NCI-H1436 (cell line): Measurements from ENCODE around the gene ARL4D.

Source experiments
- DNase-seq: peaks from one replicate; lab custom pipeline; 2025; lab: John Stamatoyannopoulos, UW

ARL4D gene

DNA sequence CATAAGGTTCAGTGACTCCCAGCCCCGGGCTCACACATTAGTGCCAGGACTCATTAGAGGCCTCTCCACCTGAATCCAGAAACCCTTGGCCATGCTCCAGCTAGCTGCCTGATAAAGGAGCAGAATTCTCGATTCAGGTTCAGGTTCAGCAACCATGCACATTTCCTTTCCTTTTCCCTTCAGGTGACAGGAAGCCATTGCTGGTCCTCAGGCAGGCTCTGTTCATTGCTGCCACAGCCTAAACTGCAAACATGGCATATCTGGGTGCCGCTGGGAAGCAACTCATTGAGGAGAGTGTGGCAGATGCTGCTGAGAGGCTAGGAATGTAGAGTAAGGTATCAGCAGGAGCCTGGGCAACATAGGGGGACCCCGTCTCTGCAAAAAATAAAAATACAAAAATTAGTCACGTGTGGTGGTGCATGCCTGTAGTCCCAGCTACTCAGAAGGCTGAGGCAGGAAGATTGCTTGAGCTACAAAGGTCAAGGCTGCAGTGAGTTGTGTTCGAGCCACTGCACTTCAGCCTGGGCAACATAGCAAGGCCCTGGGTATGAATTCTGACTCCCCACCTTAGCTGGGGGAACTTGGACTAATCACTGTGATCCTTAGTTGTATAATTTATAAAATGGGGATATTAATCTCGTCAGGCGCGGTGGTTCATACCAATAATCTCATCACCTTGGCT is 28.7 kb downstream of the ARL4D start:
- peak; percentile 23 for DNase-seq

DNA sequence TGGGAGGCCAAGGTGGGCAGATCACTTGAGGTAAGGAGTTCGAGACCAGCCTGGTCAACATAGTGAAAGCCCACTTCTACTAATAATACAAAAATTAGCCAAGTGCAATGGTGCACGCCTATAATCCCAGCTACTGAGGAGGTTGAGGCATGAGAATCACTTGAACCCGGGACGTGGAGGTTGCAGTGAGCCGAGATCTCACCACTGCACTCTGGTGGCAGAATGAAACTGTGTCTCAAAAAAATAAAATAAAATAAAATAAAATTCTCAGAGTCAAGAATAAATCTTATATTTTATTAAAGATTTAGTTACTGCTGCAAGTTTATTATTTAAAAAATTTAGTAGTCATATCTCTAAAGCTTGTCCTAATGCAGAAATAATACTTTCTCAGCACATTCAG is 29.7 kb downstream of the ARL4D start:
- DNase-seq = no peak

DNA sequence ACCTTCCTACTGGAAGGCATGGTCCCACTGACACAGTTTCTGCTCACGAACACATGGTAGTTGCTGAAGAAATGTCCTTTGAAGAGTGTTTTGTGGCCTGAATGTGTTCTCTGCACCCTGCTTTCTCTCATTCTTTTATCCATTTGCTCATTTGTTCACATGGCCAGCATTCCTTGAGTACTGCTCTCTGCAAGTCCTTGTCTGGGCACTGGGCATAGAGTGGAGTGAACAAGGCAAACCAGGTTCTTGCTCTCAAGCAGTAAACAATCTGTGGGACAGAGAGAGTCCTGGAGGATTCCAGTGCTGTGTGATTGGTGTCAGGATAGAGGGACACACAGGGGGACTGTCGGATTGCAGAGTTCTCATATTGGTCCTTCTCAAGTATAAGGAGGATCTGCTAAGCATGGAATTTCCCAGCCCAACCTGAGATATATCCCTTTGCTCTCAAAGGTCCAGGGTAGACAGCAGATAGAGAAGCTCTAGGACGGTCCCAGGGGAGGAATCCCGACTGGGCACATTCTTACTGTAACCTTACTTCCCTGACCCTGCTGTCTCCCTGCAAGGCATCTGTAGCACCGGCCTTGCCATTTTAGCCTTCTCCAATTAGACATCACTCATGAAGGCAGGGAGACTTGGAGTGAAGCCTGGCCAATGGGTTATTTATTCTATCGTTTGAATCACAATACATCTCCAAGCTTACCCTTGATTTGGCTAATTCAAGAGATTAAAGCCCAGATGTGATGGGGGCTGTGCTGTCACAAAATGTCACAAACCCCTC is 32.3 kb downstream of the ARL4D start:
- no peak for DNase-seq

DNA sequence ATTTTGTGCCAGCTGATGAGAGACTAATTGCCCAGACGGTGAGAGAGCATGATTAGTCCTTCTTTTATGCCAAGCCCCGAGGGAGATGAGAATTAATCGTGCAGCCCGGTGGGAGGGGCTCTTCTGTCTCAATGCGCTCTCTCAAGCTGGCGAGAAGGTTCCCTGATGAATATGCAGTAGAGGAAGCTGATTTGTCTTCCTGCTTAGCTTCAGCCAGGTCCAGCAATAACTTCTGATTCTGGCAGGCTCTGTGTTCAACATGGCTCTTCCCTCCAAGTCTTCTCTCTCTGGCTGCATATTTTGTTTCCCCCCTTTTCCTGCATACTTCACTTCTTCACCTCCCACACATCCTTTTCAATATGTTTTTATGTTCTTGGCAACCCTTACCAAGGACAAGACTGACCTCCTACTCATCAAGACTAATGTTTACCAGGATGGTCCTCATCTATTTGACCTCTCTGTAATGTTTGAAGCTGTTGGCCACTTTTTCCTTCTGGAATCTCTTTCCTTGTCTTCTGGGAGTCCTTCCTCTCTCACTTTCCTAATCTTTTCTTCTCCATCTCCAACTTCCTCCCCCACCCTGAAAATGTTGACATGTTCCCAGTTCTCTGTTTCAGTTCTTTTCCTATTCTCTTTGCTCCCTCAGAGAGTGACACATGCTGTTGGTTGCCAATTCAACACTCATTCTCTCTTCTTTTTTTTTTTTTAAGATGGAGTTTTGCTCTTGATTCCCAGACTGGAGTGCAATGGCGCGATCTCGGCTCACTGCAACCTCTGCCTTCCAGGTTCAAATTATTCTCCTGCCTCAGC is 33.1 kb downstream of the ARL4D start:
- peak; percentile 95 for DNase-seq

DNA sequence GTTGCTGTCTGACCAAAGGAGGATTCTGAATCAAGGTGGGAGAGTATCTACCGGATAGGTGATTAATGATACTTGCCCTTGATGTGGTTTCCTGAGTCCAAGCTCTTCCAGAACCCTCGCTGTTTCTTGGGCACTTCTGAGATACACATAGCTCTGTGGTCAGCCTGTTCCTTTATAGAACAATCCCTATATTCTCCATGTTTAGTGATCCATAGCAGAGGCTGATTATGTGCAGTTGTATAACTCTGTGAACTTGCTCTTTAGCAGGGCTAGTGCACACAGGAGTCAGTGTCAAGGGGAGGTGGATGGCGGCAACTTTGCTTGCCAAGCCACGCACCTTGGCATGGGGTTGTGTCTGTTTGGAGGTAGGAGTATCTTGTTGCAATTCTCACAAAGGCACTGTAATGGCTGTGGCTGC is 36.1 kb downstream of the ARL4D start:
- no peak for DNase-seq

DNA sequence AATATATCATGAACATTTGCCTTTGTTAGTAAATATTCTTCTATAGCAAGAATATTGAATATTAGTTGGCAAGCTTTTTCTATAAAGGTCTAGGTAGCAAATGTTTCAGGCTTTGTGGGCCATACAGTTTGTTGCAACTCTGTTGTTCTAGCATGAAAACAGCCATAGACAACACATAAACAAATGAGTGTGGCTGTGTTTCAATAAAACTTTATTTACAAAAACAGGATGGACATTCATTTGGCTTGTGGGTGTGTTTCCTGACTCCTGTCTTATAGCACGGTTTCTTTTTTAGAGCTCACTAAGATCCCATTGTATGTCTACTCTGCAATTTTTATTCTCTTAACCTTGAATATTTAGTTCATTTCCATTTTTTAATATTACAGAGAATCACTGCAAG is 39.0 kb downstream of the ARL4D start:
- DNase-seq = no peak

DNA sequence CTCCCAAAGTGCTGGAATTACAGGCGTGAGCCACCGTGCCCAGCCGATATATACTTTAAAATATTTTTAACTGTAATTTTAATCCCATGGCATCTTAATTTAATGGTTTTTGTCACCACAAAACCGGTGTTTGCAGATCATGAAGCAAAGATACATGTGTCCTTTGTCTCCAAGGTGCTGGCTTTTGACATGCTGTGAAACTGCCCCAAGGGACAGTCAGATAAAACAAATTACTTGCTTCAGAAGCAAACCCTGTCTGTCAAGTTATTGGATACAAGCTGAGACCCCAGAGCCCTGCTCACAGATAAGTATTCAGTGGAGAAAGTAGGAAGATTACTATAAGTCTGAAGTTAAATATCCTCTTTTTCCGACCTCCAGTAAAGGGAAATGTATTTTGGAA is 39.8 kb downstream of the ARL4D start:
- peak; percentile 56 for DNase-seq

DNA sequence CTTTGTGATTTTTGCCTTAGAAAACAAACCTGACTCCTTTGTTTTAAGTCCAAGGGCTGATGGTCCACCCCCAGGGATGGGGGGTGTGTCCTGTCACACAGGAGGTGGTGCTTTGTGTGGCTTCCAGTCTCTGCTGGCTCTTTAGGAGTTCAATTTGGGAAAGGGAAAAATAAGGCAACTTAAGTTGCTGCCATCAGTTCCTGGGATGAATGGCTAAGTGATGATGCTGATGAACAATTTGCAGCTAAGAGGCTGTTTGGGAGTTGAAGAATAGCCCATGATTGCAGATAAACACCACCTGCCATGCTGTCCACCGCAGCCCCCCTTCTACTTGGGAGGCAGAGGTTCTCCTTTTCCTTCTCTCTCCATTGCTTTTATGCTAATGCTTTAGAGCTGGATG is 40.2 kb downstream of the ARL4D start:
- DNase-seq = peak; percentile 82

DNA sequence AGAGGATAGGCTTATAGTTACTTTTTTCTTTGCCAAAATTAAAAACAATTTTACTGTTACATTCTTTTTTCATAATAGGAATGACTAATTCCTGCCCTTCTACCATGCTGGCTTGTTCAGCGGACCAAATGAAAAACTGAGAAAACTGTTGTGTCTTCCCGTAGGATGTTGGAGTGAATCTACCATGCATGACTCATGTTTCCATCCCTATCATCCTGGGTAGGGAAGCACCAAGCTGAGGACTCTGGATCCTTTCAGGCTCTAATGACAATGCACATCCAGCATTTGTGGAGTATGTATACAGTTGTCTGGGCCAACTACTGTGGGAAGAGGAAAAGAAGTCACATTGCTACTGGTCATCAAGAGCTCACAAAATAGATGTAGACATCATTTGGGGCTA is 43.9 kb downstream of the ARL4D start:
- DNase-seq = no peak

DNA sequence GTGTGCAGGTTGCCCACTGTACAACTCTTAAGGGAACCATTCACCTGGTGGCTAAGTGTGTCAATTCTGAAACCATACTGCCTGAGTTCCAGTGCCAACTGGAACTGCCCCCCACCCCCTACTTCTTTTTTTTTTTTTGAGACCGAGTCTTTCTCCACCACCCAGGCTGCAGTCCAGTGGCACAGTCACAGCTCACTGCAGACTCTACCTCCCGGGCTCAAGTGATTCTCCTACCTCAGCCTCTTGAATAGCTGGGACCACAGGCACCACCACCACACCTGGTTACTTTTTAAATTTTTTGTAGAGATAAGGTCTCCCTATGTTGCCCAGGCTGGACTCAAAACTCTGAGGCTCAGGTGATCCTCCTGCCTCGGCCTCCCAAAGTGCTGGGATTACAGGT is 44.6 kb downstream of the ARL4D start:
- DNase-seq = no peak

DNA sequence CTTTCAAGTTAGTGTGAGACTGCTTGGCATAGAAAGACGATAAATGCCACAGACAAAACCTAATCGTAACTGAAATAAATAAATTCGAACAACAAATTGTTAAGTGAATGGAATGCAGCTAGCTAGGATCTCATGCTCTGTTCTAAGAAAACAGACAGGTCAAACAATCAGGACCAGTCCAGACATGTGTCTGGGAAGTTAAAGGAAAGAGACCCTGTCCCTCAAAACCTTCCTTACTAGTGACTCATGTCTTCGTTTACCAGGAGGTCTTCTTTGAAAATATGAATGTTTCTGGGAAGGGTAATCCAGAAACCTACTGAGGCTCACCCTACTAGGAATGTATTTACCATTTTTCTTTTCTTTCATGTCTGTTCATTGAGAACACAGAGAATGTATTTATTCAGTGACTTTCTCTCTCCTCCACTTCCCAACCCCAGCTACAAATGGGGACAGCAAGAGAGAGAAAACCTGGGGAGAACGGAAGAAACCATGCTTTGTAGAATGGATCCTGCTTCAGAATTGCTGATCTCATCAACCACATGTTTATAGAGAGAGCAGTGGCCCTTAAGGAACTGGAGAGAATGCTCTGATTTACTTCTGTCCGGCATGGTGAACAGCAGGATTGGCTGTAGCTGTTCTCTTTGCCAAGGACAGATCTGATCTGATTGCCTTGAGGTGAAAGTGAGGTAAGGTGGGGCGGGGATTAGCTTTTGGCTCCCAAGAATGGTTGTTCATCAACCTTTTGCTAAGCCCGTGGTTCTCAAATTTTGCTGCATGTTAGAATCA is 45.6 kb downstream of the ARL4D start:
- no peak for DNase-seq

DNA sequence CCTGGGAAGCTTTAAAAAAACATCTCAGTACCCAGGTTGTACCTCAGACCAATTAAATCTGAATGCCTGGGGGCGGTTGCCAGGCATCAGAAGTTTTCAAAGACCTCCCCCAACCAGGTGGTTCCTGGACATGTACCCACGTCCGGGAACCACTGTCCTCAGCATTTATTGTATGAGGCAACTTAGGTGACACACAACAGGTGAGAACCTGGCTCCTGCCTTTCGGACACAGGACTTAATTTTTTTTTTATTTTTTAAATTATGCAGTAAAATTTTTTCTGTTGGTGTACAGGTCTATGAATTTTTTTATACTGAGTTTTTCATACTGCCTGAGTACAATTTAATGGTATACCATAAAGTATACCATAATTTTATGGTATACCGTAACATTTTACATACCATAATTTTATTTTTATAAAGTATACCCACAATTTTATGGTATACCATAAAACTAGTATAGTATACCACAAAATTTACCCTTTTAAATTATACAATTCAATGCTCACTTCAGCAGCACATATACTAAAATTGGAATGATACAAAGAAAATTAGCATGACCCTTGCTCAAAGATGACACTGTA is 46.3 kb downstream of the ARL4D start:
- DNase-seq = no peak

DNA sequence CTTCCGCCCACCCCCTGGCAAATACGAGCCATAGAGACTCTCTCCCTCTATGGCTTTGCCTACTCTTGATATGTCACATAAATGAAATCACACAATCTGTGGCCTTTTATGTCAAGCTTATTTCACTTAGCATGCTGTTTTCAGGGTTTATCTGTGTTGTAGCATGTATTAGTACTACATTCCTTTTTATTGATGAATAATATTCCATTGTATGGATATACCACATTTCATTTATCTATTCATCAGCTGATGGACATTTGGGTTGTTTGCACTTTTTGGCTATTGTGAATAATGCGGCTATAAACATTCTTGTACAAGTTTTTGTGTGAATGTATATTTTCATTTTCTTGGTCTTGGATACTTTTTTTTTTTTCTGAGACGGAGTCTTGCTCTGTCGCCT is 48.0 kb downstream of the ARL4D start:
- DNase-seq = no peak

DNA sequence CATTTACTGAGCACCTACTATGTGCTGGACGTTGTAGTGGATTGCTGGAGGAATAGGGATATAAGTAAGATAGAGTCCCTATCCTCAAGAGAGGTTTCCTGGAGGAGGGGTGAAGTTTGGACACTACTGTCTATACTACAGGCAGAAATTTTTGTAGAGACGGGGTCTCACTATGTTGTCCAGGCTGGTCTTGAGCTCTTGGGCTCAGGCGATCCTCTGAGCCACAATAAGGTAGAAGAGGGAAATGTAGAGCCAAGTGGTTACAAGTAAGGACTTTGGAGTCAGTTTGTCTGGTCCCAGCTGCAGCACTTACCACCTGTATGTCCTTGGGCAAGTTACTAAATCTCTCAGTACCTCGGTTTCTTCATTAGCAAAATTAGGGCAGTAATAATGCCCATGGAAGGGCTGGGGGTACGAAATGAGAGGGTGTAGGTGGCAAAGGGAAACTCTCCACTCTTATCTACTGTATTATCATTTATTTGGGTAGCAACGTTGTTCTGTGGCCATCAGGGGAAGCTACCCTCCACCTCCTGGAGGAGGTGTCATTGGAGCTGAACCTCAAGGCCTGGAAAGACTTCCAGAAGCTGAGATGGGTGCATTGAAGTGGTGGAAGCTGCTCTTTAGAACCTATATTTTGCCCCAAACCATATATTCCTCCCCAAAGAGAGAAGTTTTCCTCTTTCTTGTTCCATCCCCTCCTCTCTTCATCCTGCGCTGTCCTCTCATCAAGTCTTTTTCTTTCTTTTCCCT is 50.1 kb downstream of the ARL4D start:
- no peak for DNase-seq

DNA sequence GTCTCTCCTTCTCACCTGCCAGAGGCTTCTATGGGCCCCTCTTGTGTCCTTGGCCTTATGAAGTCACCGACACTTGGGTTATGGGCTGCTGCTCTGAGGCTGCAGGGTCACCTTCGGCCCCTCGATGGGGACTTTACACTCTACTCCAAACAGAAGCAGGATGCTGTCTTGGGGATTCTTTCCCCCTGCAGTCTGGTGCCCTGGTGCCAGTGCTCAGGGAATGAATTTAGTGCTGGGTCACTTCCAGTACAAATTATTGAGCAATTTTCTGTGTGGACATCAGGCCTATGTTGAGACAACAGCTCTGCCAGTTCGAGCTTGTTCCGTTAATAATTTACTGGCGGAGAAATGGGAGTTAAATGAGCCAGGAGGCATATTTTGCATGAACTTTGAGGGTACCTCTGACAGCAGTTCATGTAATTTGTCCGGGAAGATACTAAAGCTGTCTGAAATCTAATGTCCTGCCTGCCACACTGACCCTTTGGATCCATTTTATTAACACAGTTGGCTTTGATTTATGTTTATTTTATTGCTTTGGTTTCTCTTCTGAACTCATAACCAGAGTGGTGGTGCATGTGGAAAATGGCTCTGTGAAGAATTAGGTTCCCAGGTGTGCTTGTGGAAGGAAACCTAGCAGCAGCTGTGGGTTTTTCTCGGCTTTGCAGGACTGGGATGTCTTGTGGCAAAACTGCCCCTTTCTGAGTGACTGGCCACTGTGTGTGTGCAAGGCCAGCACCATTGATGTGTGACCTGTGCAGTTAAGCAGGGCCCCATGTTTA is 50.9 kb downstream of the ARL4D start:
- DNase-seq = no peak
